ENCODE measurements around the gene GPX2. TPM values are rescaled to one million over a fixed set of nuclear protein-coding genes. Genes with fewer than 3 reads are reported as not detected.
A peak's percentile ranks its signal among the peaks of the same experiment; 100 is the strongest.

Gene GPX2
- total RNA-seq, 2 experiments from 2014 or later: not detected

DNA sequence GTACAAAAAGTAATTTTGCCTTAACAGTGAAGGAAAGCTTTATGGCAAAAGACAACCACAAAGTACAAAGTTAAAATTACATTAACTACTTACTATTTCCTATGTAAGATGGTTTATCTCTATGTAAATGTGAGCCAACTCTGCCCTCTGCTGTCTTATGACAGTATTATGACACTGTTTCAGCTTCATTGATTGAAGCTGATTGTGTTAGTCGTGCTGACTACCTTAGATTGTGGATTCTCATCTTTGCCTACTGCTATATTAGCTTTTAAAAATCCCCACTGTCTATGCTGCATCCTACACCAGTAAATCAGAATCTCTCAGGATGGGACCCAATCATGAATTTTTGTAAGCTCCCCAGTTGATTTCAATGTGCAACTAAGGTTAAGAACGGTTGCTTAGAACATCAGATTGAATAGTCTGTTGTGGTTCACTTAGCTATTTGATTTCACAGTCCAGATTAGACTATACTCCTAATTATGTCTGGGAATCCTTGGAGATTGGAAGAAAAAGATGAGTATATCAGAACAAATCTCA is 50.6 kb downstream of the GPX2 start:
- intact Hi-C loops (cut with micrococcal nuclease; ENCODE audit: unreplicated experiment): loop anchor here (5.0 kb wide), 1 partner anchor 70 kb away; no protein-coding TSS in a partner anchor

DNA sequence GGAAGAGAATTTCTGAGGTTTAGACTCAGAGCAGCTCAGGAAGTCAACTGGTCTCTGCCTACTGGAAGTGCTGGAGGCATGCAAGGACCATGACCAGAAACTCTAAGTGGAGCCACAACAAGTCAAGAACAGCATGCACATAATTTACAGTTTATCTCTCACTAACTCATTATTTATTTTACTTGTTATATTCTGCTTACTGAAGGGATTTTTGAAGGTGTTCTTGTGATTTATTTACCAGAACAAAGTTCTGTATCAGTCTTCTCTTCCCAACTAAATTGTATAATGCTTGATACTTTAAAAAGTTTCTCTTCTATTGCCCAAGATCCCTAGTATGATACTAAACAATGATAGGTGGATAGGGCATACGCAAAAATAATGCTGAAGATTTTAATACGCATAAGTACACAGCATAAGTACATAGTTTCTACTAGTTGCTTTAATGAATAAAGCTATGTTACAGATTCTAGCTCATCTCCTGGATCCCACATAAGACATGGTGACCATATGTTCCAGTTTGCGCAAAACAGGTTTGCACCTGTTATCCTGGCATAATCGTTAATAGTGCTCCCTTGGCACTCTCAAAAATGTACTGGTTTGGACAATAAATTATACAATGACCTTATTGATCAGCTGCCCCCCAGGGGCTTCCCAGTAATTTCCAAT is 51.2 kb downstream of the GPX2 start:
- Histone ChIP-seq H3K4me2 (ENCODE audit: low read length) (no peak overlapping the region), H3K36me3 (ENCODE audit: insufficient read depth, low read length) (no peaks in the 10 kb centered on the region), H4K20me1 (ENCODE audit: insufficient read depth, low read length) (no peaks in the 10 kb centered on the region), H3K9me3 (ENCODE audit: low read length) (no peaks in the 10 kb centered on the region), H3K79me2 (ENCODE audit: insufficient read depth, low read depth, low read length) (no peaks in the 10 kb centered on the region), H3K4me1 (ENCODE audit: insufficient read depth, low read length, poor library complexity, severe bottlenecking) (no peaks in the 10 kb centered on the region), H3K4me3 (ENCODE audit: low read depth, low read length, poor library complexity, severe bottlenecking) (no peak overlapping the region), H3K27ac (ENCODE audit: low read depth, low read length, poor library complexity, severe bottlenecking) (no peak overlapping the region), H2AFZ (ENCODE audit: low read length) (no peak overlapping the region), H3K9me2 (ENCODE audit: insufficient read depth, low read length) (no peaks in the 10 kb centered on the region)
- no TSS peak for BruUV-seq (replicated peaks)
- no peak for DNase-seq (ENCODE audit: low spot score)
- ChIA-PET CTCF (ENCODE audit: unreplicated experiment) (interaction anchor here (0.5 to 1.5 kb wide), 4 partner anchors 36 to 132 kb away, joined by 3 to 10 read pairs (median 4); no protein-coding TSS in a partner anchor), POLR2A (interaction anchor here (0.8 to 1.0 kb wide), 4 partner anchors 10 to 248 kb away, joined by 3 to 6 read pairs (median 4); no protein-coding TSS in a partner anchor)
- TF ChIP-seq, protein P1, sequence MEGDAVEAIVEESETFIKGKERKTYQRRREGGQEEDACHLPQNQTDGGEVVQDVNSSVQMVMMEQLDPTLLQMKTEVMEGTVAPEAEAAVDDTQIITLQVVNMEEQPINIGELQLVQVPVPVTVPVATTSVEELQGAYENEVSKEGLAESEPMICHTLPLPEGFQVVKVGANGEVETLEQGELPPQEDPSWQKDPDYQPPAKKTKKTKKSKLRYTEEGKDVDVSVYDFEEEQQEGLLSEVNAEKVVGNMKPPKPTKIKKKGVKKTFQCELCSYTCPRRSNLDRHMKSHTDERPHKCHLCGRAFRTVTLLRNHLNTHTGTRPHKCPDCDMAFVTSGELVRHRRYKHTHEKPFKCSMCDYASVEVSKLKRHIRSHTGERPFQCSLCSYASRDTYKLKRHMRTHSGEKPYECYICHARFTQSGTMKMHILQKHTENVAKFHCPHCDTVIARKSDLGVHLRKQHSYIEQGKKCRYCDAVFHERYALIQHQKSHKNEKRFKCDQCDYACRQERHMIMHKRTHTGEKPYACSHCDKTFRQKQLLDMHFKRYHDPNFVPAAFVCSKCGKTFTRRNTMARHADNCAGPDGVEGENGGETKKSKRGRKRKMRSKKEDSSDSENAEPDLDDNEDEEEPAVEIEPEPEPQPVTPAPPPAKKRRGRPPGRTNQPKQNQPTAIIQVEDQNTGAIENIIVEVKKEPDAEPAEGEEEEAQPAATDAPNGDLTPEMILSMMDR (conservative IDR thresholded peaks at IDR 0.05; ENCODE audit: low read length): no peak
- no peak for TF ChIP-seq EZH2phosphoT487 (IDR thresholded peaks at IDR 0.05; ENCODE audit: borderline replicate concordance, low read depth, low read length)
- intact Hi-C loops (cut with micrococcal nuclease; ENCODE audit: unreplicated experiment): loop anchor here (5.0 kb wide), 1 partner anchor 69 kb away; no protein-coding TSS in a partner anchor

More for the DNA sequence above, 50.6 kb downstream of the GPX2 start:
- Histone ChIP-seq H3K9me2 (ENCODE audit: insufficient read depth, low read length) (no peaks in the 10 kb centered on the region), H3K4me1 (ENCODE audit: insufficient read depth, low read length, poor library complexity, severe bottlenecking) (no peaks in the 10 kb centered on the region), H2AFZ (ENCODE audit: low read length) (no peak overlapping the region), H3K4me2 (ENCODE audit: low read length) (no peak overlapping the region), H3K79me2 (ENCODE audit: insufficient read depth, low read depth, low read length) (no peaks in the 10 kb centered on the region), H3K36me3 (ENCODE audit: insufficient read depth, low read length) (no peaks in the 10 kb centered on the region), H4K20me1 (ENCODE audit: insufficient read depth, low read length) (no peaks in the 10 kb centered on the region), H3K9me3 (ENCODE audit: low read length) (no peaks in the 10 kb centered on the region), H3K27ac (ENCODE audit: low read depth, low read length, poor library complexity, severe bottlenecking) (no peak overlapping the region), H3K4me3 (ENCODE audit: low read depth, low read length, poor library complexity, severe bottlenecking) (no peak overlapping the region)
- ChIA-PET POLR2A (interaction anchor here (0.8 to 1.6 kb wide), 4 partner anchors 9 to 249 kb away, joined by 3 to 6 read pairs (median 4); no protein-coding TSS in a partner anchor), CTCF (ENCODE audit: unreplicated experiment) (interaction anchor here (0.6 to 1.5 kb wide), 4 partner anchors 36 to 217 kb away, joined by 3 to 10 read pairs (median 3); no protein-coding TSS in a partner anchor)
- no peak for TF ChIP-seq EZH2phosphoT487 (IDR thresholded peaks at IDR 0.05; ENCODE audit: borderline replicate concordance, low read depth, low read length)
- TF ChIP-seq, protein P1 (conservative IDR thresholded peaks at IDR 0.05; ENCODE audit: low read length): peak; percentile 80
- peak; percentile 60 for DNase-seq (ENCODE audit: low spot score)
- BruUV-seq (replicated peaks): no TSS peak
